Ascending aorta (tissue), 2 donors: ENCODE results near the gene ETV1. TPM values are rescaled to one million over a fixed set of nuclear protein-coding genes. Genes with fewer than 3 reads are reported as not detected.

ENCODE experiments used
- DNase-seq, 2 donors: peaks; one replicate each; pipeline ENCODE4 v3.0.0-alpha.2; 2019; ENCODE audit warnings: low spot score in 2 of 2
- H3K27ac ChIP-seq, 2 donors: fragments of 200-600 bp; sonication (generic); one replicate each; pipeline ENCODE4 v1.5.1; 2016 to 2017; ENCODE audit warnings: mild to moderate bottlenecking in 1 of 2
- H3K27me3 ChIP-seq: fragments of 200-600 bp; sonication (generic); one replicate; pipeline ENCODE4 v1.5.1; 2017
- H3K36me3 ChIP-seq, 2 donors: fragments of 200-600 bp; sonication (generic); one replicate each; pipeline ENCODE4 v1.5.1; 2016
- H3K4me1 ChIP-seq, 2 donors: fragments of 200-600 bp; sonication (generic); one replicate each; pipeline ENCODE4 v1.5.1; 2016 to 2017; ENCODE audit warnings: mild to moderate bottlenecking in 1 of 2
- H3K4me3 ChIP-seq, 2 donors: fragments of 200-600 bp; sonication (generic); one replicate each; pipeline ENCODE4 v1.5.1; 2016 to 2017; ENCODE audit warnings: mild to moderate bottlenecking in 1 of 2
- H3K9me3 ChIP-seq, 2 donors: fragments of 200-600 bp; sonication (generic); one replicate each; pipeline ENCODE4 v1.5.1; 2016
- intact Hi-C: fragments of 100-400 bp; cut with DNase I; formaldehyde crosslinking; loops from one replicate; pipeline ENCODE4 v1.15.1; 2023
- total RNA-seq: library from RNA; depleted of rRNA; stranded (reverse); fragments of >200 nt; gene quantifications from one replicate; pipeline ENCODE4 v1.1.0, GENCODE V29; 2016
- TF ChIP-seq, protein P1 (sequence below), 3 experiments: fragments of 200-600 bp in 2 of 3; fragments of 450-650 bp in 1 of 3; sonication (generic) in 2 of 3; IDR thresholded peaks; one replicate each; pipeline ENCODE4 v1.5.1; 2016 to 2019; ENCODE audit warnings: antibody characterized with exemption in 3 of 3, mild to moderate bottlenecking in 1 of 3, moderate library complexity in 1 of 3

ETV1 gene
- total RNA-seq, 1 donor from 2014 or later = 5.3 TPM

DNA sequence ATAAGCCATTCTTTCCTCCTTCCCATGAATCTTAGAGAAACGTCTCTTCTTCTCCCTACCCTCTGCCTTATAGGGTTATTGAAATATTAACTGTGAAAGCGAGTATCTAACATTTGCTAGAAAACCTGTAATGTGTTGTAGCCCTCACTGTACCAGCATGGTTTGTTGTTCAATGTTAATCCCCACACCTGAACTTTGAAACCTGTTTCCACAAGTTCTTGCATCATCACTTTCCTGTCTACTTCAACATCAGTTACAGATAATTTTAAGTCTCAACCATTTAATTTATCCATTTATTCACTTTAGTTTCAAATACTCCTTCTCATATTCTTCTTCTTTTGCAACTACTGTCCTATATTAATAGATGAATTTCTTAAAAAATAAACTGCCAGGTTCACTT, 148.2 kb downstream of the ETV1 start:
- Histone ChIP-seq H3K27ac (no peak overlapping the region), H3K4me1 (no peaks in the 10 kb centered on the region), H3K27me3 (no peaks in the 10 kb centered on the region), H3K36me3 (no peaks in the 10 kb centered on the region), H3K4me3 (no peak overlapping the region), H3K9me3 (no peaks in the 10 kb centered on the region)
- TF ChIP-seq, protein P1, sequence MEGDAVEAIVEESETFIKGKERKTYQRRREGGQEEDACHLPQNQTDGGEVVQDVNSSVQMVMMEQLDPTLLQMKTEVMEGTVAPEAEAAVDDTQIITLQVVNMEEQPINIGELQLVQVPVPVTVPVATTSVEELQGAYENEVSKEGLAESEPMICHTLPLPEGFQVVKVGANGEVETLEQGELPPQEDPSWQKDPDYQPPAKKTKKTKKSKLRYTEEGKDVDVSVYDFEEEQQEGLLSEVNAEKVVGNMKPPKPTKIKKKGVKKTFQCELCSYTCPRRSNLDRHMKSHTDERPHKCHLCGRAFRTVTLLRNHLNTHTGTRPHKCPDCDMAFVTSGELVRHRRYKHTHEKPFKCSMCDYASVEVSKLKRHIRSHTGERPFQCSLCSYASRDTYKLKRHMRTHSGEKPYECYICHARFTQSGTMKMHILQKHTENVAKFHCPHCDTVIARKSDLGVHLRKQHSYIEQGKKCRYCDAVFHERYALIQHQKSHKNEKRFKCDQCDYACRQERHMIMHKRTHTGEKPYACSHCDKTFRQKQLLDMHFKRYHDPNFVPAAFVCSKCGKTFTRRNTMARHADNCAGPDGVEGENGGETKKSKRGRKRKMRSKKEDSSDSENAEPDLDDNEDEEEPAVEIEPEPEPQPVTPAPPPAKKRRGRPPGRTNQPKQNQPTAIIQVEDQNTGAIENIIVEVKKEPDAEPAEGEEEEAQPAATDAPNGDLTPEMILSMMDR (IDR thresholded peaks at IDR 0.05) = no peak
- intact Hi-C loops = no loop called here
- DNase-seq = no peak
